Fibroblast of skin of left quadriceps (primary cell): ENCODE results near the gene SERPINB5.

Source experiments
- DNase-seq, 2 experiments: peaks; one replicate each; pipeline ENCODE4 v3.0.0-alpha.2; 2013; ENCODE audit warnings: low read depth in 2 of 2

Gene SERPINB5

GRCh38 chr18:63468575-63468974 lies 8.2 kb upstream of the SERPINB5 start:
- no peak for DNase-seq

- no peak for DNase-seq
Measured at GRCh38 chr18:63470751-63471150, 6.0 kb upstream of the SERPINB5 start.

- DNase-seq = no peak
Measured at GRCh38 chr18:63472380-63472779, 4.4 kb upstream of the SERPINB5 start.

GRCh38 chr18:63477200-63477599 lies 442 bp downstream of the SERPINB5 start:
- DNase-seq = no peak

- no peak for DNase-seq
Measured at GRCh38 chr18:63477968-63478367, 1.2 kb downstream of the SERPINB5 start.

- no peak for DNase-seq
Measured at GRCh38 chr18:63479826-63480225, 3.1 kb downstream of the SERPINB5 start.

GRCh38 chr18:63480476-63480875 lies 3.7 kb downstream of the SERPINB5 start:
- no peak for DNase-seq

GRCh38 chr18:63480915-63481314 lies 4.2 kb downstream of the SERPINB5 start:
- no peak for DNase-seq

- no peak for DNase-seq
Measured at GRCh38 chr18:63487676-63488075, 10.9 kb downstream of the SERPINB5 start.

- no peak for DNase-seq
Measured at GRCh38 chr18:63488160-63488559, 11.4 kb downstream of the SERPINB5 start.

- no peak for DNase-seq
Measured at GRCh38 chr18:63492851-63493250, 16.1 kb downstream of the SERPINB5 start.

GRCh38 chr18:63495675-63496074 lies 18.9 kb downstream of the SERPINB5 start:
- DNase-seq = no peak

GRCh38 chr18:63505566-63506335 lies 29.0 kb downstream of the SERPINB5 start:
- DNase-seq = peak in 1 of 2 experiments; percentile 4

- DNase-seq = no peak
Measured at GRCh38 chr18:63506336-63506646, 29.5 kb downstream of the SERPINB5 start.

- DNase-seq = no peak
Measured at GRCh38 chr18:63508596-63508995, 31.8 kb downstream of the SERPINB5 start.

GRCh38 chr18:63511285-63511684 lies 34.5 kb downstream of the SERPINB5 start:
- peak; percentile 20 to 32 for DNase-seq

- no peak for DNase-seq
Measured at GRCh38 chr18:63514326-63514725, 37.6 kb downstream of the SERPINB5 start.

- DNase-seq = no peak
Measured at GRCh38 chr18:63514888-63515678, 38.3 kb downstream of the SERPINB5 start.

GRCh38 chr18:63515801-63516200 lies 39.0 kb downstream of the SERPINB5 start:
- DNase-seq = no peak

- DNase-seq = peak; percentile 53 to 54
Measured at GRCh38 chr18:63518178-63519012, 41.6 kb downstream of the SERPINB5 start.

- no peak for DNase-seq
Measured at GRCh38 chr18:63520053-63520685, 43.4 kb downstream of the SERPINB5 start.

- DNase-seq = peak in 1 of 2 experiments; percentile 4
Measured at GRCh38 chr18:63523660-63524059, 46.9 kb downstream of the SERPINB5 start.
